HEK293 (cell line): Measurements from ENCODE around the gene TRAF2.
"Not testable (repeated sequence)": the region's sequence is repeated elsewhere in the genome, so short reads cannot be mapped to it uniquely, and the experiment has no call there.

Source experiments
- CTCF ChIA-PET: fragments of 350-600 bp; formaldehyde crosslinking; extraction: SDS; loops from one replicate; lab custom pipeline; 2021; ENCODE audit warnings: antibody characterized with exemption; lab: Yijun Ruan, JAX
- POLR2A ChIA-PET: fragments of 300-600 bp; formaldehyde crosslinking; extraction: SDS; loops from one replicate; lab custom pipeline; 2020; ENCODE audit warnings: antibody characterized with exemption, inconsistent platforms; lab: Yijun Ruan, JAX
- H3K27ac ChIP-seq: fragments of 200-500 bp; sonication (Bioruptor generic); 2 replicates; pipeline ENCODE4 v1.5.1; 2014; ENCODE audit warnings: low read depth, low read length, control low read depth, inconsistent platforms; ENCODE audit errors: extremely low read depth
- H3K36me3 ChIP-seq, 2 experiments: fragments of 200-500 bp in 1 of 2; sonication (Bioruptor generic) in 1 of 2; 1 replicate in 1 of 2; 2 replicates in 1 of 2; pipeline ENCODE4 v1.5.1; 2014 to 2017; ENCODE audit warnings: inconsistent platforms in 2 of 2, low read length in 2 of 2; ENCODE audit not compliant: control insufficient read depth in 2 of 2, insufficient read depth in 1 of 2
- H3K4me1 ChIP-seq: fragments of 200-500 bp; sonication (Bioruptor generic); 2 replicates; pipeline ENCODE4 v1.5.1; 2014; ENCODE audit warnings: mild to moderate bottlenecking, low read length, inconsistent platforms; ENCODE audit not compliant: control insufficient read depth, insufficient read depth
- H3K4me3 ChIP-seq: 2 replicates; pipeline ENCODE4 v1.5.1; 2011; ENCODE audit warnings: low read depth, mild to moderate bottlenecking, control low read depth, low read length, moderate library complexity
- H3K9me3 ChIP-seq: fragments of 200-500 bp; sonication (Bioruptor generic); 2 replicates; pipeline ENCODE4 v1.5.1; 2014; ENCODE audit warnings: low read depth, low read length, inconsistent platforms; ENCODE audit not compliant: control insufficient read depth, insufficient read depth
- GLI2 ChIP-seq: fragments of 450-650 bp; formaldehyde crosslinking; IDR thresholded peaks from 2 replicates; pipeline ENCODE4; 2017; ENCODE audit warnings: missing biosample characterization, missing genetic modification characterization, low read depth, borderline replicate concordance
- GLIS1 ChIP-seq: fragments of 450-650 bp; formaldehyde crosslinking; IDR thresholded peaks from 2 replicates; pipeline ENCODE4 v1.5.1; 2016; ENCODE audit warnings: missing biosample characterization, missing genetic modification characterization
- GLIS2 ChIP-seq: fragments of 450-650 bp; formaldehyde crosslinking; IDR thresholded peaks from 2 replicates; pipeline ENCODE4 v1.5.1; 2016; ENCODE audit warnings: missing biosample characterization, missing genetic modification characterization
- KLF10 ChIP-seq: fragments of 450-650 bp; IDR thresholded peaks from 2 replicates; pipeline ENCODE4 v1.5.1; 2018; ENCODE audit warnings: missing biosample characterization, mild to moderate bottlenecking, missing genetic modification characterization
- SCRT2 ChIP-seq: fragments of 450-650 bp; formaldehyde crosslinking; IDR thresholded peaks from 2 replicates; pipeline ENCODE4 v1.5.1; 2016; ENCODE audit warnings: missing biosample characterization, missing genetic modification characterization
- WT1 ChIP-seq: fragments of 450-650 bp; formaldehyde crosslinking; IDR thresholded peaks from 2 replicates; pipeline ENCODE4 v1.5.1; 2016; ENCODE audit warnings: missing biosample characterization, missing genetic modification characterization
- ZBTB20 ChIP-seq: fragments of 450-650 bp; formaldehyde crosslinking; IDR thresholded peaks from 2 replicates; pipeline ENCODE4 v1.5.1; 2016; ENCODE audit warnings: missing biosample characterization, missing genetic modification characterization
- ZBTB44 ChIP-seq: fragments of 450-650 bp; IDR thresholded peaks from 2 replicates; pipeline ENCODE4 v1.5.1; 2018; ENCODE audit warnings: missing biosample characterization, mild to moderate bottlenecking, missing genetic modification characterization
- ZBTB6 ChIP-seq: fragments of 450-650 bp; formaldehyde crosslinking; IDR thresholded peaks from 2 replicates; pipeline ENCODE4 v1.5.1; 2017; ENCODE audit warnings: missing biosample characterization, missing genetic modification characterization
- ZNF132 ChIP-seq: fragments of 450-650 bp; formaldehyde crosslinking; IDR thresholded peaks from 2 replicates; pipeline ENCODE4 v1.5.1; 2017; ENCODE audit warnings: missing biosample characterization, missing genetic modification characterization, borderline replicate concordance
- ZNF16 ChIP-seq: fragments of 450-650 bp; formaldehyde crosslinking; IDR thresholded peaks from 2 replicates; pipeline ENCODE4 v1.5.1; 2016; ENCODE audit warnings: low read depth, missing biosample characterization, missing genetic modification characterization
- ZNF202 ChIP-seq: fragments of 450-650 bp; formaldehyde crosslinking; IDR thresholded peaks from 2 replicates; pipeline ENCODE4 v1.5.1; 2016; ENCODE audit warnings: missing biosample characterization, missing genetic modification characterization, borderline replicate concordance
- ZNF335 ChIP-seq: fragments of 450-650 bp; formaldehyde crosslinking; conservative IDR thresholded peaks from 2 replicates; pipeline ENCODE4 v1.5.1; 2016; ENCODE audit warnings: missing biosample characterization, missing genetic modification characterization
- ZNF37A ChIP-seq: fragments of 450-650 bp; IDR thresholded peaks from 2 replicates; pipeline ENCODE4 v1.5.1; 2018; ENCODE audit warnings: missing biosample characterization, missing genetic modification characterization
- ZNF529 ChIP-seq: fragments of 450-650 bp; formaldehyde crosslinking; IDR thresholded peaks from 2 replicates; pipeline ENCODE4 v1.5.1; 2017; ENCODE audit warnings: missing genetic modification characterization, missing biosample characterization; ENCODE audit not compliant: insufficient replicate concordance
- ZNF658 ChIP-seq: fragments of 450-650 bp; formaldehyde crosslinking; IDR thresholded peaks from 2 replicates; pipeline ENCODE4; 2016; ENCODE audit warnings: missing biosample characterization, missing genetic modification characterization
- ZNF660 ChIP-seq: fragments of 450-650 bp; IDR thresholded peaks from 2 replicates; pipeline ENCODE4 v1.5.1; 2018; ENCODE audit warnings: missing biosample characterization, mild to moderate bottlenecking, missing genetic modification characterization
- ZNF837 ChIP-seq: fragments of 450-650 bp; formaldehyde crosslinking; IDR thresholded peaks from 2 replicates; pipeline ENCODE4 v1.5.1; 2016; ENCODE audit warnings: missing biosample characterization, missing genetic modification characterization
- ZSCAN16 ChIP-seq: fragments of 450-650 bp; formaldehyde crosslinking; IDR thresholded peaks from 2 replicates; pipeline ENCODE4 v1.5.1; 2016; ENCODE audit warnings: missing biosample characterization, missing genetic modification characterization
- TF ChIP-seq, protein P1 (sequence below): fragments of 450-650 bp; formaldehyde crosslinking; IDR thresholded peaks from 2 replicates; pipeline ENCODE4 v1.5.1; 2017; ENCODE audit warnings: missing biosample characterization, missing genetic modification characterization
- TF ChIP-seq, protein P2 (sequence below): fragments of 450-650 bp; formaldehyde crosslinking; IDR thresholded peaks from 2 replicates; pipeline ENCODE4 v1.5.1; 2016; ENCODE audit warnings: missing biosample characterization, missing genetic modification characterization

The TRAF2 gene

GRCh38 chr9:136837856-136838277 is 48.4 kb upstream of the TRAF2 start:
- H3K4me1 ChIP-seq, H3K9me3 ChIP-seq, H3K27ac ChIP-seq, POLR2A ChIA-PET, H3K4me3 ChIP-seq, CTCF ChIA-PET: not testable (repeated sequence)
- H3K36me3 ChIP-seq, result peaks cover 0 to 44% of the 10 kb centered on the region in 2 experiments; a peak in 2 of 3 replicates

GRCh38 chr9:136838314-136839228 is 47.7 kb upstream of the TRAF2 start:
- POLR2A ChIA-PET, result no interaction called here
- Histone ChIP-seq H3K27ac (no peak overlapping the region), H3K9me3 (no peaks in the 10 kb centered on the region), H3K36me3 (peaks cover 0 to 44% of the 10 kb centered on the region in 2 experiments; a peak in 2 of 3 replicates), H3K4me3 (no peak overlapping the region), H3K4me1 (0 out of 2 replicates have a peak, but pooled peaks cover 5% of the 10 kb centered on the region)
- TF ChIP-seq GLIS2 (tag by site-specific recombination) (peak; percentile 64), ZNF335 (tag by site-specific recombination) (peak; percentile 66), KLF10 (tag by site-specific recombination) (no peak), SCRT2 (tag by site-specific recombination) (no peak), ZNF202 (tag by site-specific recombination) (no peak), ZNF837 (tag by site-specific recombination) (no peak), GLIS1 (tag by site-specific recombination) (0 out of 2 replicates have a peak, but pooled peaks have one; percentile 11), WT1 (tag by site-specific recombination) (no peak), GLI2 (tag by site-specific recombination) (no peak), ZBTB44 (tag by site-specific recombination) (no peak), ZBTB20 (tag by site-specific recombination) (no peak), ZNF16 (tag by site-specific recombination) (no peak), ZNF660 (no peak), ZBTB6 (tag by site-specific recombination) (peak; percentile 70; the same call in 1 of the 2 replicates), ZNF37A (no peak), ZNF132 (tag by site-specific recombination) (no peak), ZNF658 (tag by site-specific recombination) (no peak), ZNF529 (tag by site-specific recombination) (no peak), ZSCAN16 (tag by site-specific recombination) (no peak)
- TF ChIP-seq, protein P1, sequence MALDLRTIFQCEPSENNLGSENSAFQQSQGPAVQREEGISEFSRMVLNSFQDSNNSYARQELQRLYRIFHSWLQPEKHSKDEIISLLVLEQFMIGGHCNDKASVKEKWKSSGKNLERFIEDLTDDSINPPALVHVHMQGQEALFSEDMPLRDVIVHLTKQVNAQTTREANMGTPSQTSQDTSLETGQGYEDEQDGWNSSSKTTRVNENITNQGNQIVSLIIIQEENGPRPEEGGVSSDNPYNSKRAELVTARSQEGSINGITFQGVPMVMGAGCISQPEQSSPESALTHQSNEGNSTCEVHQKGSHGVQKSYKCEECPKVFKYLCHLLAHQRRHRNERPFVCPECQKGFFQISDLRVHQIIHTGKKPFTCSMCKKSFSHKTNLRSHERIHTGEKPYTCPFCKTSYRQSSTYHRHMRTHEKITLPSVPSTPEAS (tag by site-specific recombination), result no peak
- TF ChIP-seq, protein P2, sequence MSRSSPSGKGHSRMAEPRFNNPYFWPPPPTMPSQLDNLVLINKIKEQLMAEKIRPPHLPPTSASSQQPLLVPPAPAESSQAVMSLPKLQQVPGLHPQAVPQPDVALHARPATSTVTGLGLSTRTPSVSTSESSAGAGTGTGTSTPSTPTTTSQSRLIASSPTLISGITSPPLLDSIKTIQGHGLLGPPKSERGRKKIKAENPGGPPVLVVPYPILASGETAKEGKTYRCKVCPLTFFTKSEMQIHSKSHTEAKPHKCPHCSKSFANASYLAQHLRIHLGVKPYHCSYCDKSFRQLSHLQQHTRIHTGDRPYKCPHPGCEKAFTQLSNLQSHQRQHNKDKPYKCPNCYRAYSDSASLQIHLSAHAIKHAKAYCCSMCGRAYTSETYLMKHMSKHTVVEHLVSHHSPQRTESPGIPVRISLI (tag by site-specific recombination), result no peak
- CTCF ChIA-PET, result interaction anchor here (1.1 kb wide), 1 partner anchor 168 kb away, joined by 3 read pairs; no protein-coding TSS in a partner anchor
